A549 (cell line): ENCODE measurements around the gene YBX1.

Experiments used
- EHMT2 ChIP-seq: fragments of 200-600 bp; sonication (generic); IDR thresholded peaks from 2 replicates; pipeline ENCODE4 v1.6.1; 2016; ENCODE audit warnings: antibody characterized with exemption, low read depth, mild to moderate bottlenecking, moderate library complexity
- JUNB ChIP-seq: fragments of >200 bp; sonication (Bioruptor Twin); formaldehyde crosslinking; IDR thresholded peaks from 2 replicates; pipeline ENCODE4 v1.6.1; 2016
- POLR2A ChIP-seq: IDR thresholded peaks from 2 replicates; pipeline ENCODE4 v1.6.1; 2012; ENCODE audit warnings: mild to moderate bottlenecking, low read length
- SMC3 ChIP-seq: fragments of >200 bp; sonication (Bioruptor Twin); formaldehyde crosslinking; IDR thresholded peaks from 3 replicates; pipeline ENCODE4 v1.6.1; 2018; ENCODE audit warnings: inconsistent platforms
- ZSCAN20 ChIP-seq: fragments of 250-450 bp; sonication (Bioruptor Pico); IDR thresholded peaks from 2 replicates; pipeline ENCODE4 v1.8.0; 2022; ENCODE audit warnings: mild to moderate bottlenecking, moderate library complexity
- TF ChIP-seq, protein P1 (sequence below): fragments of >200 bp; sonication (Bioruptor Twin); formaldehyde crosslinking; IDR thresholded peaks from 3 replicates; pipeline ENCODE4 v1.5.1; 2016

DNA sequence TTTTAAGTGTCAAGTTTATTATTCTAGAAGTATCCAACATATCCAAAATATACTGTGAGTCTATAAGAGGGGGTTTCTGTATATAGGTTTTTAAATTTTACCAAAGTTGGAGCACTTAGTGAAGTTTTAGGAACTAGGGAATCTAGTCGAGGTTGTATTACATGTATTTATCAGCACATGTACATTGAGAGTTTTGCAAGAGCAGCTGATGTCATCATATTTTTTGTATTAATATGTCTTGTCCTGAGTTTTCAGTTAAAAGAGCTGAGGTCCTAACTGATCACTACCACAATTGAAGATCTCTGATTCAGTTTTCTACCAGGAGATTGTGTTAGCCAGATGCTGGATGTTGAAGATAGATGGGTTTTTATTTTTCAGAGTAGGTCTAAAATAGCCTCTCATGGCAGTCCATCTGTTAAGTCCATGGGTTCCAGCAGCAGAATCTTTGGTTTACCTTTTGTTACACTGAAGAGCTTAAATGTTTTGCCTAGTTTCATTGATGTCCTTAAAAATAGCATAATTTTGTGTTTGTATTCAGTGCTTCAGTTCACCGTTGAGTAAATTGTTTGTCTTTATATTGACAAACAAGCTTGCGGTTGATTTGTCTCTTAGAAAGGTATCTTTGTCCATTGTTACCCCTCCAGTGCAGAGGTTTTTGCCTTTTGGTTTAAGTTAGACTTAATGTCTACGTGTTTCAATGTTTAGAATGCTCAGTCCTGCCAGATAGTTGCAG lies 16.0 kb downstream of the YBX1 start:
- TF ChIP-seq SMC3, result no peak
- TF ChIP-seq, protein P1, sequence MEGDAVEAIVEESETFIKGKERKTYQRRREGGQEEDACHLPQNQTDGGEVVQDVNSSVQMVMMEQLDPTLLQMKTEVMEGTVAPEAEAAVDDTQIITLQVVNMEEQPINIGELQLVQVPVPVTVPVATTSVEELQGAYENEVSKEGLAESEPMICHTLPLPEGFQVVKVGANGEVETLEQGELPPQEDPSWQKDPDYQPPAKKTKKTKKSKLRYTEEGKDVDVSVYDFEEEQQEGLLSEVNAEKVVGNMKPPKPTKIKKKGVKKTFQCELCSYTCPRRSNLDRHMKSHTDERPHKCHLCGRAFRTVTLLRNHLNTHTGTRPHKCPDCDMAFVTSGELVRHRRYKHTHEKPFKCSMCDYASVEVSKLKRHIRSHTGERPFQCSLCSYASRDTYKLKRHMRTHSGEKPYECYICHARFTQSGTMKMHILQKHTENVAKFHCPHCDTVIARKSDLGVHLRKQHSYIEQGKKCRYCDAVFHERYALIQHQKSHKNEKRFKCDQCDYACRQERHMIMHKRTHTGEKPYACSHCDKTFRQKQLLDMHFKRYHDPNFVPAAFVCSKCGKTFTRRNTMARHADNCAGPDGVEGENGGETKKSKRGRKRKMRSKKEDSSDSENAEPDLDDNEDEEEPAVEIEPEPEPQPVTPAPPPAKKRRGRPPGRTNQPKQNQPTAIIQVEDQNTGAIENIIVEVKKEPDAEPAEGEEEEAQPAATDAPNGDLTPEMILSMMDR, result no peak
- no peak for TF ChIP-seq EHMT2
- TF ChIP-seq JUNB, result no peak
- TF ChIP-seq POLR2A, result no peak
- no peak for TF ChIP-seq ZSCAN20 (CRISPR knock-in tag)
